ENCODE results near the gene FGFBP3.

Gene FGFBP3

GRCh38 chr10:91923371-91924211 lies 14.3 kb upstream of the FGFBP3 start, which contains the start of gene BTAF1:
TSS of gene BTAF1 (plus strand) at chr10:91923770. CDS start at chr10:91924077, 307 bp downstream.
- H3K27ac ChIP-seq (ENCODE audit: low read depth, low read length), result peak within 1 kb of the TSS; percentile 64
- peak within 1 kb of the TSS; percentile 89 for H2AFZ ChIP-seq (ENCODE audit: low read depth, low read length, severe bottlenecking)
- no peak for TF ChIP-seq EZH2phosphoT487 (conservative IDR thresholded peaks at IDR 0.05; ENCODE audit: low read length)
- TF ChIP-seq CTCF (IDR thresholded peaks at IDR 0.05; ENCODE audit: insufficient read depth, low read length, poor library complexity, severe bottlenecking), result no peak
- peak within 1 kb of the TSS; percentile 91 for H3K9ac ChIP-seq (ENCODE audit: low read length)
- H3K4me3 ChIP-seq (ENCODE audit: insufficient read depth, low read length, poor library complexity, severe bottlenecking), result peak within 1 kb of the TSS; percentile 99
- no peaks in the 10 kb centered on the region for H3K9me3 ChIP-seq (ENCODE audit: insufficient read depth, low read length)
- peaks cover 6% of the 10 kb centered on the region; the same call in 1 of the 2 replicates for H3F3A ChIP-seq (ENCODE audit: insufficient read depth)
- no peaks in the 10 kb centered on the region for H3K27me3 ChIP-seq (ENCODE audit: low read length)
- H3K4me2 ChIP-seq (ENCODE audit: low read depth, low read length, poor library complexity, severe bottlenecking), result peak within 1 kb of the TSS; percentile 88
- H3K9me2 ChIP-seq (replicated peaks; ENCODE audit: insufficient read depth, low read length), result no peaks in the 10 kb centered on the region
- peaks cover 50% of the 10 kb centered on the region for H3K79me2 ChIP-seq (ENCODE audit: insufficient read depth, low read length)
- peaks cover 8% of the 10 kb centered on the region; the same call in 1 of the 2 replicates for H4K20me1 ChIP-seq (ENCODE audit: low read depth, low read length)
- peaks cover 4% of the 10 kb centered on the region; the same call in 1 of the 2 replicates for H3K36me3 ChIP-seq (ENCODE audit: low read length)

- no peak for TF ChIP-seq CTCF (IDR thresholded peaks at IDR 0.05; ENCODE audit: insufficient read depth, low read length, poor library complexity, severe bottlenecking)
- TF ChIP-seq EZH2phosphoT487 (conservative IDR thresholded peaks at IDR 0.05; ENCODE audit: low read length), result no peak
- Histone ChIP-seq H3K79me2 (ENCODE audit: insufficient read depth, low read length) (peaks cover 11% of the 10 kb centered on the region), H4K20me1 (ENCODE audit: low read depth, low read length) (peaks cover 3% of the 10 kb centered on the region; the same call in 1 of the 2 replicates), H3K4me3 (ENCODE audit: insufficient read depth, low read length, poor library complexity, severe bottlenecking) (no peak overlapping the region), H3F3A (ENCODE audit: insufficient read depth) (peaks cover 3% of the 10 kb centered on the region; the same call in 1 of the 2 replicates), H3K9me3 (ENCODE audit: insufficient read depth, low read length) (no peaks in the 10 kb centered on the region), H3K9me2 (replicated peaks; ENCODE audit: insufficient read depth, low read length) (no peaks in the 10 kb centered on the region), H2AFZ (ENCODE audit: low read depth, low read length, severe bottlenecking) (no peak overlapping the region), H3K36me3 (ENCODE audit: low read length) (no peaks in the 10 kb centered on the region), H3K27me3 (ENCODE audit: low read length) (no peaks in the 10 kb centered on the region), H3K9ac (ENCODE audit: low read length) (no peak overlapping the region), H3K4me2 (ENCODE audit: low read depth, low read length, poor library complexity, severe bottlenecking) (no peak overlapping the region), H3K27ac (ENCODE audit: low read depth, low read length) (no peak overlapping the region)
These were observed 10.4 kb upstream of the FGFBP3 start for GRCh38 chr10:91919651-91920050.

- no peaks in the 10 kb centered on the region; the same call in 1 of the 2 replicates for H3F3A ChIP-seq (ENCODE audit: insufficient read depth)
- H3K27ac ChIP-seq (ENCODE audit: low read depth, low read length), result no peak overlapping the region
- no peaks in the 10 kb centered on the region for H3K36me3 ChIP-seq (ENCODE audit: low read length)
- H3K4me2 ChIP-seq (ENCODE audit: low read depth, low read length, poor library complexity, severe bottlenecking), result no peak overlapping the region
- H3K9ac ChIP-seq (ENCODE audit: low read length), result no peak overlapping the region
- no peaks in the 10 kb centered on the region for H4K20me1 ChIP-seq (ENCODE audit: low read depth, low read length)
- H3K9me3 ChIP-seq (ENCODE audit: insufficient read depth, low read length), result no peaks in the 10 kb centered on the region
- H3K27me3 ChIP-seq (ENCODE audit: low read length), result no peaks in the 10 kb centered on the region
- TF ChIP-seq CTCF (IDR thresholded peaks at IDR 0.05; ENCODE audit: insufficient read depth, low read length, poor library complexity, severe bottlenecking), result no peak
- TF ChIP-seq EZH2phosphoT487 (conservative IDR thresholded peaks at IDR 0.05; ENCODE audit: low read length), result no peak
- no peak overlapping the region for H3K4me3 ChIP-seq (ENCODE audit: insufficient read depth, low read length, poor library complexity, severe bottlenecking)
- H2AFZ ChIP-seq (ENCODE audit: low read depth, low read length, severe bottlenecking), result no peak overlapping the region
- H3K9me2 ChIP-seq (replicated peaks; ENCODE audit: insufficient read depth, low read length), result no peaks in the 10 kb centered on the region
- H3K79me2 ChIP-seq (ENCODE audit: insufficient read depth, low read length), result no peaks in the 10 kb centered on the region; the same call in 1 of the 2 replicates
These were observed 1.2 kb upstream of the FGFBP3 start for GRCh38 chr10:91910467-91910866.

Data from SU-DHL-6 (cell line).